HEK293 (cell line): ENCODE data around the gene PLIN4.

Experiments
- CTCF ChIA-PET: fragments of 350-600 bp; formaldehyde crosslinking; extraction: SDS; loops from one replicate; lab custom pipeline; 2021; ENCODE audit warnings: antibody characterized with exemption; lab: Yijun Ruan, JAX
- POLR2A ChIA-PET: fragments of 300-600 bp; formaldehyde crosslinking; extraction: SDS; loops from one replicate; lab custom pipeline; 2020; ENCODE audit warnings: antibody characterized with exemption, inconsistent platforms; lab: Yijun Ruan, JAX
- H3K27ac ChIP-seq: fragments of 200-500 bp; sonication (Bioruptor generic); 2 replicates; pipeline ENCODE4 v1.5.1; 2014; ENCODE audit warnings: low read depth, low read length, control low read depth, inconsistent platforms; ENCODE audit errors: extremely low read depth
- H3K36me3 ChIP-seq, 2 experiments: fragments of 200-500 bp in 1 of 2; sonication (Bioruptor generic) in 1 of 2; 1 replicate in 1 of 2; 2 replicates in 1 of 2; pipeline ENCODE4 v1.5.1; 2014 to 2017; ENCODE audit warnings: inconsistent platforms in 2 of 2, low read length in 2 of 2; ENCODE audit not compliant: control insufficient read depth in 2 of 2, insufficient read depth in 1 of 2
- H3K4me1 ChIP-seq: fragments of 200-500 bp; sonication (Bioruptor generic); 2 replicates; pipeline ENCODE4 v1.5.1; 2014; ENCODE audit warnings: mild to moderate bottlenecking, low read length, inconsistent platforms; ENCODE audit not compliant: control insufficient read depth, insufficient read depth
- H3K4me3 ChIP-seq: 2 replicates; pipeline ENCODE4 v1.5.1; 2011; ENCODE audit warnings: low read depth, mild to moderate bottlenecking, control low read depth, low read length, moderate library complexity
- H3K9me3 ChIP-seq: fragments of 200-500 bp; sonication (Bioruptor generic); 2 replicates; pipeline ENCODE4 v1.5.1; 2014; ENCODE audit warnings: low read depth, low read length, inconsistent platforms; ENCODE audit not compliant: control insufficient read depth, insufficient read depth
- KLF10 ChIP-seq: fragments of 450-650 bp; IDR thresholded peaks from 2 replicates; pipeline ENCODE4 v1.5.1; 2018; ENCODE audit warnings: missing biosample characterization, mild to moderate bottlenecking, missing genetic modification characterization
- SCRT2 ChIP-seq: fragments of 450-650 bp; formaldehyde crosslinking; IDR thresholded peaks from 2 replicates; pipeline ENCODE4 v1.5.1; 2016; ENCODE audit warnings: missing biosample characterization, missing genetic modification characterization
- ZNF140 ChIP-seq: fragments of 450-650 bp; formaldehyde crosslinking; IDR thresholded peaks from 2 replicates; pipeline ENCODE4 v1.5.1; 2016; ENCODE audit warnings: missing biosample characterization, missing genetic modification characterization
- ZNF24 ChIP-seq: fragments of 450-650 bp; formaldehyde crosslinking; IDR thresholded peaks from 2 replicates; pipeline ENCODE4 v1.5.1; 2016; ENCODE audit warnings: missing biosample characterization, missing genetic modification characterization
- ZNF302 ChIP-seq: fragments of 450-650 bp; formaldehyde crosslinking; IDR thresholded peaks from 2 replicates; pipeline ENCODE4 v1.5.1; 2016; ENCODE audit warnings: missing biosample characterization, missing genetic modification characterization, low read depth
- ZNF426 ChIP-seq: fragments of 450-650 bp; formaldehyde crosslinking; IDR thresholded peaks from 2 replicates; pipeline ENCODE4 v1.5.1; 2017; ENCODE audit warnings: missing biosample characterization, missing genetic modification characterization, mild to moderate bottlenecking, inconsistent platforms, moderate library complexity
- ZNF549 ChIP-seq: fragments of 450-650 bp; IDR thresholded peaks from 2 replicates; pipeline ENCODE4 v1.5.1; 2018; ENCODE audit warnings: missing biosample characterization, missing genetic modification characterization, mild to moderate bottlenecking, inconsistent platforms, moderate library complexity
- ZNF555 ChIP-seq: fragments of 450-650 bp; formaldehyde crosslinking; conservative IDR thresholded peaks from 2 replicates; pipeline ENCODE4 v1.5.1; 2017; ENCODE audit warnings: missing biosample characterization, mild to moderate bottlenecking, missing genetic modification characterization, inconsistent platforms
- ZNF610 ChIP-seq: fragments of 450-650 bp; formaldehyde crosslinking; IDR thresholded peaks from 2 replicates; pipeline ENCODE4 v1.5.1; 2016; ENCODE audit warnings: missing biosample characterization, missing genetic modification characterization, borderline replicate concordance
- TF ChIP-seq, protein P1 (sequence below): fragments of 450-650 bp; formaldehyde crosslinking; IDR thresholded peaks from 2 replicates; pipeline ENCODE4 v1.5.1; 2016; ENCODE audit warnings: missing biosample characterization, missing genetic modification characterization
- TF ChIP-seq, protein P2 (sequence below): fragments of 450-650 bp; formaldehyde crosslinking; IDR thresholded peaks from 2 replicates; pipeline ENCODE4 v1.5.1; 2016; ENCODE audit warnings: missing biosample characterization, missing genetic modification characterization, borderline replicate concordance
- TF ChIP-seq, protein P3 (sequence below): fragments of 450-650 bp; formaldehyde crosslinking; IDR thresholded peaks from 2 replicates; pipeline ENCODE4 v1.5.1; 2017; ENCODE audit warnings: missing biosample characterization, missing genetic modification characterization
- TF ChIP-seq, protein P4 (sequence below): fragments of 450-650 bp; formaldehyde crosslinking; IDR thresholded peaks from 2 replicates; pipeline ENCODE4 v1.5.1; 2016; ENCODE audit warnings: missing biosample characterization, missing genetic modification characterization
- TF ChIP-seq, protein P5 (sequence below): fragments of 450-650 bp; formaldehyde crosslinking; IDR thresholded peaks from 2 replicates; pipeline ENCODE4 v1.5.1; 2016; ENCODE audit warnings: missing biosample characterization, missing genetic modification characterization
- TF ChIP-seq, protein P6 (sequence below): fragments of 450-650 bp; formaldehyde crosslinking; IDR thresholded peaks from 2 replicates; pipeline ENCODE4 v1.5.1; 2016; ENCODE audit warnings: missing biosample characterization, missing genetic modification characterization

PLIN4 gene

DNA sequence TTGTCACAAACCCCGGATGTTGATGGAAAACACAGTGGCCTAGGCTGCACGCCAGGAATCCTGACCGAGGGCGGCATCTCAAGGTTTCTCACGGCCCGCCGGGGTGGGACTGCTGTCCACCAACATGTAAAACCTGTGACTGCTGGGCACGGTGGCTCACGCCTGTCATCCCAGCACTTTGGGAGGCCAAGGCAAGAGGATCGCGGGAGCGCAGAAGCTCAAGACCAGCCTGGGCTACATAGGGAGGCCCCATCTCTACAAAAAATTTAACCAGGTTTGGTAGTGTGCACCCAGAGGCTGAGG is 11.2 kb downstream of the PLIN4 start:
- TF ChIP-seq, protein P1, sequence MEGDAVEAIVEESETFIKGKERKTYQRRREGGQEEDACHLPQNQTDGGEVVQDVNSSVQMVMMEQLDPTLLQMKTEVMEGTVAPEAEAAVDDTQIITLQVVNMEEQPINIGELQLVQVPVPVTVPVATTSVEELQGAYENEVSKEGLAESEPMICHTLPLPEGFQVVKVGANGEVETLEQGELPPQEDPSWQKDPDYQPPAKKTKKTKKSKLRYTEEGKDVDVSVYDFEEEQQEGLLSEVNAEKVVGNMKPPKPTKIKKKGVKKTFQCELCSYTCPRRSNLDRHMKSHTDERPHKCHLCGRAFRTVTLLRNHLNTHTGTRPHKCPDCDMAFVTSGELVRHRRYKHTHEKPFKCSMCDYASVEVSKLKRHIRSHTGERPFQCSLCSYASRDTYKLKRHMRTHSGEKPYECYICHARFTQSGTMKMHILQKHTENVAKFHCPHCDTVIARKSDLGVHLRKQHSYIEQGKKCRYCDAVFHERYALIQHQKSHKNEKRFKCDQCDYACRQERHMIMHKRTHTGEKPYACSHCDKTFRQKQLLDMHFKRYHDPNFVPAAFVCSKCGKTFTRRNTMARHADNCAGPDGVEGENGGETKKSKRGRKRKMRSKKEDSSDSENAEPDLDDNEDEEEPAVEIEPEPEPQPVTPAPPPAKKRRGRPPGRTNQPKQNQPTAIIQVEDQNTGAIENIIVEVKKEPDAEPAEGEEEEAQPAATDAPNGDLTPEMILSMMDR, result no peak
- TF ChIP-seq ZNF140 (no peak), ZNF426 (tag by site-specific recombination) (no peak), ZNF549 (tag by site-specific recombination) (no peak), SCRT2 (tag by site-specific recombination) (no peak), ZNF555 (tag by site-specific recombination) (no peak), ZNF24 (no peak), KLF10 (tag by site-specific recombination) (no peak), ZNF610 (no peak), ZNF302 (tag by site-specific recombination) (no peak)
- TF ChIP-seq, protein P2, sequence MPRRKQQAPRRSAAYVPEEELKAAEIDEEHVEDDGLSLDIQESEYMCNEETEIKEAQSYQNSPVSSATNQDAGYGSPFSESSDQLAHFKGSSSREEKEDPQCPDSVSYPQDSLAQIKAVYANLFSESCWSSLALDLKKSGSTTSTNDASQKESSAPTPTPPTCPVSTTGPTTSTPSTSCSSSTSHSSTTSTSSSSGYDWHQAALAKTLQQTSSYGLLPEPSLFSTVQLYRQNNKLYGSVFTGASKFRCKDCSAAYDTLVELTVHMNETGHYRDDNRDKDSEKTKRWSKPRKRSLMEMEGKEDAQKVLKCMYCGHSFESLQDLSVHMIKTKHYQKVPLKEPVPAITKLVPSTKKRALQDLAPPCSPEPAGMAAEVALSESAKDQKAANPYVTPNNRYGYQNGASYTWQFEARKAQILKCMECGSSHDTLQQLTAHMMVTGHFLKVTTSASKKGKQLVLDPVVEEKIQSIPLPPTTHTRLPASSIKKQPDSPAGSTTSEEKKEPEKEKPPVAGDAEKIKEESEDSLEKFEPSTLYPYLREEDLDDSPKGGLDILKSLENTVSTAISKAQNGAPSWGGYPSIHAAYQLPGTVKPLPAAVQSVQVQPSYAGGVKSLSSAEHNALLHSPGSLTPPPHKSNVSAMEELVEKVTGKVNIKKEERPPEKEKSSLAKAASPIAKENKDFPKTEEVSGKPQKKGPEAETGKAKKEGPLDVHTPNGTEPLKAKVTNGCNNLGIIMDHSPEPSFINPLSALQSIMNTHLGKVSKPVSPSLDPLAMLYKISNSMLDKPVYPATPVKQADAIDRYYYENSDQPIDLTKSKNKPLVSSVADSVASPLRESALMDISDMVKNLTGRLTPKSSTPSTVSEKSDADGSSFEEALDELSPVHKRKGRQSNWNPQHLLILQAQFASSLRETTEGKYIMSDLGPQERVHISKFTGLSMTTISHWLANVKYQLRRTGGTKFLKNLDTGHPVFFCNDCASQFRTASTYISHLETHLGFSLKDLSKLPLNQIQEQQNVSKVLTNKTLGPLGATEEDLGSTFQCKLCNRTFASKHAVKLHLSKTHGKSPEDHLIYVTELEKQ (tag by site-specific recombination), result no peak
- TF ChIP-seq, protein P3, sequence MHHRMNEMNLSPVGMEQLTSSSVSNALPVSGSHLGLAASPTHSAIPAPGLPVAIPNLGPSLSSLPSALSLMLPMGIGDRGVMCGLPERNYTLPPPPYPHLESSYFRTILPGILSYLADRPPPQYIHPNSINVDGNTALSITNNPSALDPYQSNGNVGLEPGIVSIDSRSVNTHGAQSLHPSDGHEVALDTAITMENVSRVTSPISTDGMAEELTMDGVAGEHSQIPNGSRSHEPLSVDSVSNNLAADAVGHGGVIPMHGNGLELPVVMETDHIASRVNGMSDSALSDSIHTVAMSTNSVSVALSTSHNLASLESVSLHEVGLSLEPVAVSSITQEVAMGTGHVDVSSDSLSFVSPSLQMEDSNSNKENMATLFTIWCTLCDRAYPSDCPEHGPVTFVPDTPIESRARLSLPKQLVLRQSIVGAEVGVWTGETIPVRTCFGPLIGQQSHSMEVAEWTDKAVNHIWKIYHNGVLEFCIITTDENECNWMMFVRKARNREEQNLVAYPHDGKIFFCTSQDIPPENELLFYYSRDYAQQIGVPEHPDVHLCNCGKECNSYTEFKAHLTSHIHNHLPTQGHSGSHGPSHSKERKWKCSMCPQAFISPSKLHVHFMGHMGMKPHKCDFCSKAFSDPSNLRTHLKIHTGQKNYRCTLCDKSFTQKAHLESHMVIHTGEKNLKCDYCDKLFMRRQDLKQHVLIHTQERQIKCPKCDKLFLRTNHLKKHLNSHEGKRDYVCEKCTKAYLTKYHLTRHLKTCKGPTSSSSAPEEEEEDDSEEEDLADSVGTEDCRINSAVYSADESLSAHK (tag by site-specific recombination), result no peak
- TF ChIP-seq, protein P4, sequence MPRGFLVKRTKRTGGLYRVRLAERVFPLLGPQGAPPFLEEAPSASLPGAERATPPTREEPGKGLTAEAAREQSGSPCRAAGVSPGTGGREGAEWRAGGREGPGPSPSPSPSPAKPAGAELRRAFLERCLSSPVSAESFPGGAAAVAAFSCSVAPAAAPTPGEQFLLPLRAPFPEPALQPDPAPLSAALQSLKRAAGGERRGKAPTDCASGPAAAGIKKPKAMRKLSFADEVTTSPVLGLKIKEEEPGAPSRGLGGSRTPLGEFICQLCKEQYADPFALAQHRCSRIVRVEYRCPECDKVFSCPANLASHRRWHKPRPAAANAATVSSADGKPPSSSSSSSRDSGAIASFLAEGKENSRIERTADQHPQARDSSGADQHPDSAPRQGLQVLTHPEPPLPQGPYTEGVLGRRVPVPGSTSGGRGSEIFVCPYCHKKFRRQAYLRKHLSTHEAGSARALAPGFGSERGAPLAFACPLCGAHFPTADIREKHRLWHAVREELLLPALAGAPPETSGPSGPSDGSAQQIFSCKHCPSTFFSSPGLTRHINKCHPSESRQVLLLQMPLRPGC, result no peak
- TF ChIP-seq, protein P5, sequence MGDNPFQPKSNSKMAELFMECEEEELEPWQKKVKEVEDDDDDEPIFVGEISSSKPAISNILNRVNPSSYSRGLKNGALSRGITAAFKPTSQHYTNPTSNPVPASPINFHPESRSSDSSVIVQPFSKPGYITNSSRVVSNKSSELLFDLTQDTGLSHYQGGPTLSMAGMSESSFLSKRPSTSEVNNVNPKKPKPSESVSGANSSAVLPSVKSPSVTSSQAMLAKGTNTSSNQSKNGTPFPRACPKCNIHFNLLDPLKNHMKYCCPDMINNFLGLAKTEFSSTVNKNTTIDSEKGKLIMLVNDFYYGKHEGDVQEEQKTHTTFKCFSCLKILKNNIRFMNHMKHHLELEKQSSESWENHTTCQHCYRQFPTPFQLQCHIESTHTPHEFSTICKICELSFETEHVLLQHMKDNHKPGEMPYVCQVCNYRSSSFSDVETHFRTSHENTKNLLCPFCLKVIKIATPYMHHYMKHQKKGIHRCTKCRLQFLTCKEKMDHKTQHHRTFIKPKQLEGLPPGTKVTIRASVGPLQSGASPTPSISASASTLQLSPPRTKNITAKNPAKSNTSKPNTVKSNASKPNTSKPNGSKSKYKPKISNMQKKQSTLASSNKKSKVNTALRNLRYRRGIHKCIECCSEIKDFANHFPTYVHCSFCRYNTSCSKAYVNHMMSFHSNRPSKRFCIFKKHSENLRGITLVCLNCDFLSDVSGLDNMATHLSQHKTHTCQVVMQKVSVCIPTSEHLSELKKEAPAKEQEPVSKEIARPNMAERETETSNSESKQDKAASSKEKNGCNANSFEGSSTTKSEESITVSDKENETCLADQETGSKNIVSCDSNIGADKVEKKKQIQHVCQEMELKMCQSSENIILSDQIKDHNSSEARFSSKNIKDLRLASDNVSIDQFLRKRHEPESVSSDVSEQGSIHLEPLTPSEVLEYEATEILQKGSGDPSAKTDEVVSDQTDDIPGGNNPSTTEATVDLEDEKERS (tag by site-specific recombination), result no peak
- TF ChIP-seq, protein P6, sequence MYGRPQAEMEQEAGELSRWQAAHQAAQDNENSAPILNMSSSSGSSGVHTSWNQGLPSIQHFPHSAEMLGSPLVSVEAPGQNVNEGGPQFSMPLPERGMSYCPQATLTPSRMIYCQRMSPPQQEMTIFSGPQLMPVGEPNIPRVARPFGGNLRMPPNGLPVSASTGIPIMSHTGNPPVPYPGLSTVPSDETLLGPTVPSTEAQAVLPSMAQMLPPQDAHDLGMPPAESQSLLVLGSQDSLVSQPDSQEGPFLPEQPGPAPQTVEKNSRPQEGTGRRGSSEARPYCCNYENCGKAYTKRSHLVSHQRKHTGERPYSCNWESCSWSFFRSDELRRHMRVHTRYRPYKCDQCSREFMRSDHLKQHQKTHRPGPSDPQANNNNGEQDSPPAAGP (tag by site-specific recombination), result no peak
- POLR2A ChIA-PET, result no interaction called here
- no peaks in the 10 kb centered on the region for H3K9me3 ChIP-seq

More for the DNA sequence above, 11.2 kb downstream of the PLIN4 start:
- H3K36me3 ChIP-seq, result peaks cover 0 to 45% of the 10 kb centered on the region in 2 experiments; a peak in 2 of 3 replicates
- no peak overlapping the region for H3K4me3 ChIP-seq
- H3K4me1 ChIP-seq, result no peaks in the 10 kb centered on the region
- H3K27ac ChIP-seq, result no peak overlapping the region; the same call in 1 of the 2 replicates
- CTCF ChIA-PET, result interaction anchor here (3.6 kb wide), 1 partner anchor 17 kb away, joined by 24 read pairs; no protein-coding TSS in a partner anchor
